Measurements from ENCODE around the gene LCN15.

- TF ChIP-seq, protein P1, sequence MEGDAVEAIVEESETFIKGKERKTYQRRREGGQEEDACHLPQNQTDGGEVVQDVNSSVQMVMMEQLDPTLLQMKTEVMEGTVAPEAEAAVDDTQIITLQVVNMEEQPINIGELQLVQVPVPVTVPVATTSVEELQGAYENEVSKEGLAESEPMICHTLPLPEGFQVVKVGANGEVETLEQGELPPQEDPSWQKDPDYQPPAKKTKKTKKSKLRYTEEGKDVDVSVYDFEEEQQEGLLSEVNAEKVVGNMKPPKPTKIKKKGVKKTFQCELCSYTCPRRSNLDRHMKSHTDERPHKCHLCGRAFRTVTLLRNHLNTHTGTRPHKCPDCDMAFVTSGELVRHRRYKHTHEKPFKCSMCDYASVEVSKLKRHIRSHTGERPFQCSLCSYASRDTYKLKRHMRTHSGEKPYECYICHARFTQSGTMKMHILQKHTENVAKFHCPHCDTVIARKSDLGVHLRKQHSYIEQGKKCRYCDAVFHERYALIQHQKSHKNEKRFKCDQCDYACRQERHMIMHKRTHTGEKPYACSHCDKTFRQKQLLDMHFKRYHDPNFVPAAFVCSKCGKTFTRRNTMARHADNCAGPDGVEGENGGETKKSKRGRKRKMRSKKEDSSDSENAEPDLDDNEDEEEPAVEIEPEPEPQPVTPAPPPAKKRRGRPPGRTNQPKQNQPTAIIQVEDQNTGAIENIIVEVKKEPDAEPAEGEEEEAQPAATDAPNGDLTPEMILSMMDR (optimal IDR thresholded peaks at IDR 0.05 in 1 of 3, IDR thresholded peaks at IDR 0.05 in 1 of 3, conservative IDR thresholded peaks at IDR 0.05 in 1 of 3; ENCODE audit: extremely low read depth in 1 of 3, insufficient read depth in 2 of 3, low read length in 3 of 3), result no peak
- no peak for TF ChIP-seq EZH2 (IDR thresholded peaks at IDR 0.05; ENCODE audit: low read length)
Measured at GRCh38 chr9:136748666-136749611, 15.4 kb downstream of the LCN15 start.

Data from keratinocyte (primary cell).